Measurements from ENCODE around the gene ALPP.

The ALPP gene

GRCh38 chr2:232386490-232386739, 7.9 kb downstream of the ALPP start (continued):
- TF ChIP-seq ZNF211 (tag by site-specific recombination; IDR thresholded peaks at IDR 0.05; ENCODE audit: low read depth), result no peak
- no peak for TF ChIP-seq ZNF157 (tag by site-specific recombination; IDR thresholded peaks at IDR 0.05)
- no peak for TF ChIP-seq ZNF701 (tag by site-specific recombination; IDR thresholded peaks at IDR 0.05)
- TF ChIP-seq BCL11A (tag by site-specific recombination; IDR thresholded peaks at IDR 0.05; ENCODE audit: low read depth), result no peak
- TF ChIP-seq ZNF175 (tag by site-specific recombination; IDR thresholded peaks at IDR 0.05), result no peak
- no peak for TF ChIP-seq HOXD13 (CRISPR knock-in tag; IDR thresholded peaks at IDR 0.05; ENCODE audit: borderline replicate concordance)

- no peak for TF ChIP-seq ZNF169 (tag by site-specific recombination; IDR thresholded peaks at IDR 0.05)
- no peak for TF ChIP-seq ZNF518A (tag by site-specific recombination; conservative IDR thresholded peaks at IDR 0.05; ENCODE audit: low read depth)
- no peak for TF ChIP-seq HIC1 (tag by site-specific recombination; IDR thresholded peaks at IDR 0.05)
- no peak for TF ChIP-seq ZNF701 (tag by site-specific recombination; IDR thresholded peaks at IDR 0.05)
- no peak for TF ChIP-seq ZSCAN18 (tag by site-specific recombination; IDR thresholded peaks at IDR 0.05)
- no peak for TF ChIP-seq OSR2 (tag by site-specific recombination; IDR thresholded peaks at IDR 0.05)
- no peak for TF ChIP-seq ZBTB6 (tag by site-specific recombination; IDR thresholded peaks at IDR 0.05)
- no peak for TF ChIP-seq ZNF311 (tag by site-specific recombination; IDR thresholded peaks at IDR 0.05; ENCODE audit: borderline replicate concordance)
- TF ChIP-seq ZBTB21 (tag by site-specific recombination; IDR thresholded peaks at IDR 0.05), result no peak
- no peak for TF ChIP-seq ATF2 (tag by site-specific recombination; IDR thresholded peaks at IDR 0.05; ENCODE audit: low read depth)
- no peak for TF ChIP-seq ZNF544 (tag by site-specific recombination; IDR thresholded peaks at IDR 0.05)
- no peak for TF ChIP-seq YY2 (tag by site-specific recombination; IDR thresholded peaks at IDR 0.05)
- no peak for TF ChIP-seq KLF10 (tag by site-specific recombination; IDR thresholded peaks at IDR 0.05)
- Histone ChIP-seq H3K4me3 (ENCODE audit: low read depth, low read length) (no peak overlapping the region), H3K27ac (ENCODE audit: extremely low read depth, low read depth, low read length) (no peak overlapping the region), H3K4me1 (ENCODE audit: control insufficient read depth, insufficient read depth, low read length) (no peaks in the 10 kb centered on the region), H3K36me3 (ENCODE audit: control insufficient read depth in 2 of 2, insufficient read depth in 1 of 2, low read length in 2 of 2) (no peaks in the 10 kb centered on the region), H3K9me3 (ENCODE audit: control insufficient read depth, insufficient read depth, low read depth, low read length) (no peaks in the 10 kb centered on the region)
- ChIA-PET CTCF (interaction anchor here (1.0 kb wide), 1 partner anchor 46 kb away, joined by 4 read pairs; no protein-coding TSS in a partner anchor), POLR2A (no interaction called here)
Measured at GRCh38 chr2:232386740-232387450, 8.3 kb downstream of the ALPP start.

All from HEK293 (cell line).